MCF 10A (cell line): ENCODE data around the gene SIGLEC5. TPM values are rescaled to one million over a fixed set of nuclear protein-coding genes. Genes with fewer than 3 reads are reported as not detected.

Experiments used
- BruUV-seq: library from RNA; stranded (reverse); fragments of 400-500 nt; replicated peaks from 2 replicates; lab custom pipeline; 2021; lab: Mats Ljungman, UMichigan
- CTCF ChIA-PET: fragments of 300-600 bp; sonication (Branson Sonifier 250); formaldehyde crosslinking; extraction: SDS; loops from one replicate; lab custom pipeline; 2021; ENCODE audit warnings: antibody characterized with exemption, inconsistent platforms; lab: Yijun Ruan, JAX
- POLR2A ChIA-PET: fragments of 300-600, 350-650 bp; sonication (Branson Sonifier 250); formaldehyde crosslinking; extraction: SDS; loops from one replicate; lab custom pipeline; 2020; ENCODE audit warnings: antibody characterized with exemption, inconsistent platforms; lab: Yijun Ruan, JAX
- DNase-seq: peaks from one replicate; pipeline ENCODE4 v3.0.0-alpha.2; 2018; ENCODE audit not compliant: unreplicated experiment
- H3K27ac Mint-ChIP-seq: one replicate; pipeline ENCODE4 v1.8.0; 2022; ENCODE audit warnings: mild to moderate bottlenecking, low read depth, mixed read lengths; ENCODE audit not compliant: unreplicated experiment
- H3K27me3 Mint-ChIP-seq: one replicate; pipeline ENCODE4 v1.8.0; 2022; ENCODE audit warnings: mixed read lengths; ENCODE audit not compliant: insufficient read depth, unreplicated experiment
- H3K36me3 Mint-ChIP-seq: one replicate; pipeline ENCODE4 v1.8.0; 2022; ENCODE audit warnings: mild to moderate bottlenecking, moderate library complexity, mixed read lengths; ENCODE audit not compliant: insufficient read depth, unreplicated experiment
- H3K4me1 Mint-ChIP-seq: one replicate; pipeline ENCODE4 v1.8.0; 2022; ENCODE audit warnings: mixed read lengths; ENCODE audit not compliant: insufficient read depth, unreplicated experiment
- H3K4me3 Mint-ChIP-seq: one replicate; pipeline ENCODE4 v1.8.0; 2022; ENCODE audit warnings: mild to moderate bottlenecking, moderate library complexity, mixed read lengths; ENCODE audit not compliant: unreplicated experiment
- H3K9me3 Mint-ChIP-seq: one replicate; pipeline ENCODE4 v1.8.0; 2022; ENCODE audit warnings: mixed read lengths; ENCODE audit not compliant: unreplicated experiment
- CTCF ChIP-seq: fragments of 200-600 bp; IDR thresholded peaks from one replicate; pipeline ENCODE4 v1.8.0; 2022; ENCODE audit warnings: antibody characterized with exemption, mild to moderate bottlenecking; ENCODE audit not compliant: unreplicated experiment
- intact Hi-C: fragments of 100-400 bp; cut with micrococcal nuclease; formaldehyde crosslinking; loops from 2 replicates; pipeline ENCODE4 v1.14.1; 2022
- total RNA-seq: library from RNA; stranded (reverse); gene quantifications from 2 replicates; pipeline ENCODE4 v1.2.3, GENCODE V29; 2022

The SIGLEC5 gene
- total RNA-seq, 1 experiment from 2014 or later: not detected

- intact Hi-C loops: no loop called here
- peaks cover 51% of the 10 kb centered on the region for H3K27me3 Mint-ChIP-seq
- no TSS peak for BruUV-seq
- POLR2A ChIA-PET: interaction anchor here (1.0 kb wide), 1 partner anchor 69 kb away, joined by 3 read pairs; the partner anchor contains the start of gene ZNF175
- no peaks in the 10 kb centered on the region for H3K4me1 Mint-ChIP-seq
- H3K27ac Mint-ChIP-seq: no peak overlapping the region
- H3K9me3 Mint-ChIP-seq: peaks cover 10% of the 10 kb centered on the region
- no peak overlapping the region for H3K4me3 Mint-ChIP-seq
- H3K36me3 Mint-ChIP-seq: no peaks in the 10 kb centered on the region
- DNase-seq: no peak
- TF ChIP-seq CTCF: no peak
- CTCF ChIA-PET: interaction anchor here (0.9 to 1.3 kb wide), 5 partner anchors 14 to 137 kb away, joined by 3 to 5 read pairs (median 4); no protein-coding TSS in a partner anchor
Observed at GRCh38 chr19:51640386-51640785, 10.2 kb upstream of the SIGLEC5 start.

- TF ChIP-seq CTCF: no peak
- POLR2A ChIA-PET: interaction anchor here (1.0 kb wide), 1 partner anchor 69 kb away, joined by 3 read pairs; the partner anchor contains the start of gene ZNF175
- H3K4me3 Mint-ChIP-seq: no peak overlapping the region
- intact Hi-C loops: no loop called here
- no TSS peak for BruUV-seq
- peaks cover 10% of the 10 kb centered on the region for H3K9me3 Mint-ChIP-seq
- CTCF ChIA-PET: interaction anchor here (0.9 to 1.3 kb wide), 4 partner anchors 15 to 138 kb away, joined by 3 to 5 read pairs (median 4); no protein-coding TSS in a partner anchor
- DNase-seq: no peak
- no peaks in the 10 kb centered on the region for H3K4me1 Mint-ChIP-seq
- no peaks in the 10 kb centered on the region for H3K36me3 Mint-ChIP-seq
- H3K27me3 Mint-ChIP-seq: peaks cover 46% of the 10 kb centered on the region
- no peak overlapping the region for H3K27ac Mint-ChIP-seq
Observed at GRCh38 chr19:51639916-51640315, 9.7 kb upstream of the SIGLEC5 start.

GRCh38 chr19:51637362-51637978, 7.3 kb upstream of the SIGLEC5 start:
- Mint-ChIP-seq H3K9me3 (peaks cover 10% of the 10 kb centered on the region), H3K27ac (no peak overlapping the region), H3K4me1 (no peaks in the 10 kb centered on the region), H3K27me3 (peaks cover 31% of the 10 kb centered on the region), H3K36me3 (no peaks in the 10 kb centered on the region), H3K4me3 (no peak overlapping the region)
- ChIA-PET CTCF (interaction anchor here (0.6 to 1.2 kb wide), 3 partner anchors 29 to 524 kb away, joined by 3 to 4 read pairs (median 3); no protein-coding TSS in a partner anchor), POLR2A (no interaction called here)
- peak; percentile 26 for TF ChIP-seq CTCF
- no TSS peak for BruUV-seq
- peak; percentile 28 for DNase-seq
- intact Hi-C loops: no loop called here

GRCh38 chr19:51632126-51632525, 1.9 kb upstream of the SIGLEC5 start:
- Mint-ChIP-seq H3K4me1 (no peaks in the 10 kb centered on the region), H3K36me3 (no peaks in the 10 kb centered on the region), H3K27me3 (peaks cover 14% of the 10 kb centered on the region), H3K9me3 (peaks cover 2% of the 10 kb centered on the region), H3K27ac (no peak overlapping the region), H3K4me3 (no peak overlapping the region)
- intact Hi-C loops: no loop called here
- ChIA-PET POLR2A (no interaction called here), CTCF (interaction anchor here (0.6 to 1.5 kb wide), 3 partner anchors 25 to 234 kb away, joined by 3 read pairs; no protein-coding TSS in a partner anchor)
- no peak for TF ChIP-seq CTCF
- no peak for DNase-seq
- no TSS peak for BruUV-seq
